ENCODE measurements around the gene APAF1. TPM values are rescaled to one million over a fixed set of nuclear protein-coding genes. Genes with fewer than 3 reads are reported as not detected.

The APAF1 gene
- polyA plus RNA-seq, 3 donors: 29.5 to 36.7 (median 30.0) TPM

DNA sequence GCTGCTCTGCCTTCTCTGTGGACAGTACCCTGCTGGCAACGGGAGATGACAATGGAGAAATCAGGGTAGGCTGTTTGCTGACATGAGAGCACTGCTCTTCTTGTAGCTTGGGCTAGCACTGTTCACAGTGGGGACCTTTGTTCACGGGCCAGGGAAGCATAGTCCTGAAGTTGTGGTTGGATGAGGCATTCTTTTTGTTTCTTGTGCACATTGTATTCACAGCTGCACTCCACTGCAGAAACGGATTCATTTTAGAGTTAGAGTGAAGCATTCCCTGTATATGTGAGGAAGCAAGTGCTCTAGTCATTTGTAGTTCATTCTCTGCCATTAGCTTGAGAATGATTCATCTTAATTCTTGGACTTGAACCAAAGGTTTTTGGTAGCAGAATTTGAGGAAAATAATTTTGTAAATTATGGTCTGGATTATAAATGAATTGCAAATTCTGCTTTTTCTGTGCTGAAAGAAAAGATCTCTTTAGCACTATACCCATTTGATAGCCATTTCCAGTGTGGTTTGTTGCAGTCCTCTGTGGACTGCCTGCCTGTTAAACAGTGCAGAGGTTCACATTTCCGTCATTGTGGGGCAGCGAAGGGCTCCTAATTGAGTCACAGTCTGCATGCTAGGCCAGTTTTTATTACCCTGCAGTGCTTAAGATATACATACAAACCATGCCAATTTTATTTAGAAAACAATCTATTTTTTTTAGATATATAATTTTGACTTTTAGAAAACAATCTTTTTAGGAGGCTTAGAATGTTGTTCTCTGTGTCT is 80.6 kb downstream of the APAF1 start:
- peak overlapping the region in 1 of 2 donors; percentile 27 for H3K27ac ChIP-seq (ENCODE audit: low read depth in 1 of 2, low read length in 2 of 2)
- peak overlapping the region in 4 of 7 donors; percentile 5 to 84 (median 72) for H3K27ac Mint-ChIP-seq
- no peak overlapping the region for H2AFZ ChIP-seq (ENCODE audit: insufficient read depth, low read depth, low read length, poor library complexity, severe bottlenecking)
- no peak for DNase-seq
- H3K36me3 Mint-ChIP-seq: peaks cover 73 to 92% of the 10 kb centered on the region in 2 donors
- H3K27me3 Mint-ChIP-seq (ENCODE audit: low read depth in 3 of 3): no peaks in the 10 kb centered on the region
- H3K4me2 ChIP-seq (replicated peaks; ENCODE audit: extremely low read depth, low read length, poor library complexity, severe bottlenecking): no peak overlapping the region
- no peaks in the 10 kb centered on the region for H3K9me3 ChIP-seq (replicated peaks in 1 of 2; ENCODE audit: control insufficient read depth in 1 of 2, insufficient read depth in 1 of 2, low read length in 2 of 2)
- no peaks in the 10 kb centered on the region for H3K4me1 ChIP-seq (ENCODE audit: control insufficient read depth in 1 of 2, insufficient read depth in 2 of 2, low read length in 2 of 2)
- H3K4me3 Mint-ChIP-seq: no peak overlapping the region
- peaks cover 3% of the 10 kb centered on the region for H3K4me1 Mint-ChIP-seq
- no peaks in the 10 kb centered on the region for H3K27me3 ChIP-seq (ENCODE audit: control insufficient read depth in 2 of 2, insufficient read depth in 2 of 2, low read length in 2 of 2)
- TF ChIP-seq, protein P1, sequence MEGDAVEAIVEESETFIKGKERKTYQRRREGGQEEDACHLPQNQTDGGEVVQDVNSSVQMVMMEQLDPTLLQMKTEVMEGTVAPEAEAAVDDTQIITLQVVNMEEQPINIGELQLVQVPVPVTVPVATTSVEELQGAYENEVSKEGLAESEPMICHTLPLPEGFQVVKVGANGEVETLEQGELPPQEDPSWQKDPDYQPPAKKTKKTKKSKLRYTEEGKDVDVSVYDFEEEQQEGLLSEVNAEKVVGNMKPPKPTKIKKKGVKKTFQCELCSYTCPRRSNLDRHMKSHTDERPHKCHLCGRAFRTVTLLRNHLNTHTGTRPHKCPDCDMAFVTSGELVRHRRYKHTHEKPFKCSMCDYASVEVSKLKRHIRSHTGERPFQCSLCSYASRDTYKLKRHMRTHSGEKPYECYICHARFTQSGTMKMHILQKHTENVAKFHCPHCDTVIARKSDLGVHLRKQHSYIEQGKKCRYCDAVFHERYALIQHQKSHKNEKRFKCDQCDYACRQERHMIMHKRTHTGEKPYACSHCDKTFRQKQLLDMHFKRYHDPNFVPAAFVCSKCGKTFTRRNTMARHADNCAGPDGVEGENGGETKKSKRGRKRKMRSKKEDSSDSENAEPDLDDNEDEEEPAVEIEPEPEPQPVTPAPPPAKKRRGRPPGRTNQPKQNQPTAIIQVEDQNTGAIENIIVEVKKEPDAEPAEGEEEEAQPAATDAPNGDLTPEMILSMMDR (IDR thresholded peaks at IDR 0.05): no peak
- no peaks in the 10 kb centered on the region for H3K9me3 Mint-ChIP-seq
- peaks cover 94% of the 10 kb centered on the region for H4K20me1 ChIP-seq (ENCODE audit: insufficient read depth, low read length)
- peaks cover 3% of the 10 kb centered on the region for H3K79me2 ChIP-seq (ENCODE audit: insufficient read depth, low read length)
- intact Hi-C loops (cut with micrococcal nuclease): loop anchor here in 1 of 2 donors (5.0 kb wide), 1 partner anchor 63 kb away; no protein-coding TSS in a partner anchor
- 100% methylated on average over 1 of the region's 5 CpGs for WGBS (ENCODE audit: insufficient coverage)
- no peak overlapping the region for H3K4me3 ChIP-seq (replicated peaks in 1 of 3; ENCODE audit: low read depth in 2 of 3, low read length in 3 of 3)
- peaks cover 96 to 98% of the 10 kb centered on the region in 2 donors for H3K36me3 ChIP-seq (replicated peaks in 1 of 2; ENCODE audit: control insufficient read depth in 1 of 2, insufficient read depth in 2 of 2, low read length in 2 of 2)
- no peak overlapping the region for H3K9ac ChIP-seq (ENCODE audit: insufficient read depth, low read length, poor library complexity, severe bottlenecking)

DNA sequence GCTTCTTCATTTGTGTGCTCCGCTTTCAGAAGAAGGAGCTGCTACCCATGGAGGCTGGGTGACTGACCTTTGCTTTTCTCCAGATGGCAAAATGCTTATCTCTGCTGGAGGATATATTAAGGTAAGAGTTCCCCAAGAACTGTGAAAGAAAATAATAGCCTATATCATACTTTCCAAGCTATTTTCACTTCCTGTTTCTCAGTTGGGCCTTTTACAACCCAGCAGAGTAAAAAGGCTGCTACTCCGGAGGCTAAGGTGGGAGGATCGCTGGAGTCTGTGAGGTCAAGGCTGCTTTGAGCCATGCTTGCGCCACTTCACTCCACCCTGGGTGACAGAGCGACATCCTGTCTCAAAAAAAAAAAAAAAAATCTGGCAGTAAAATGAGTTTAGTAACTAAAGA is 82.1 kb downstream of the APAF1 start:
- peak overlapping the region in 3 of 7 donors; percentile 25 to 58 (median 49) for H3K27ac Mint-ChIP-seq
- H3K9me3 Mint-ChIP-seq: no peaks in the 10 kb centered on the region
- no CpG with 5 or more reads among the region's 5 CpGs for WGBS (ENCODE audit: insufficient coverage)
- H3K27me3 Mint-ChIP-seq (ENCODE audit: low read depth in 3 of 3): no peaks in the 10 kb centered on the region
- Histone ChIP-seq H3K4me3 (replicated peaks in 1 of 3; ENCODE audit: low read depth in 2 of 3, low read length in 3 of 3) (no peak overlapping the region), H3K9ac (ENCODE audit: insufficient read depth, low read length, poor library complexity, severe bottlenecking) (no peak overlapping the region), H3K36me3 (replicated peaks in 1 of 2; ENCODE audit: control insufficient read depth in 1 of 2, insufficient read depth in 2 of 2, low read length in 2 of 2) (peaks cover 98% of the 10 kb centered on the region in 2 donors), H2AFZ (ENCODE audit: insufficient read depth, low read depth, low read length, poor library complexity, severe bottlenecking) (no peak overlapping the region), H3K9me3 (replicated peaks in 1 of 2; ENCODE audit: control insufficient read depth in 1 of 2, insufficient read depth in 1 of 2, low read length in 2 of 2) (no peaks in the 10 kb centered on the region), H4K20me1 (ENCODE audit: insufficient read depth, low read length) (peaks cover 94% of the 10 kb centered on the region), H3K4me1 (ENCODE audit: control insufficient read depth in 1 of 2, insufficient read depth in 2 of 2, low read length in 2 of 2) (no peaks in the 10 kb centered on the region), H3K27ac (ENCODE audit: low read depth in 1 of 2, low read length in 2 of 2) (peak overlapping the region in 1 of 2 donors; percentile 37), H3K4me2 (replicated peaks; ENCODE audit: extremely low read depth, low read length, poor library complexity, severe bottlenecking) (no peak overlapping the region), H3K79me2 (ENCODE audit: insufficient read depth, low read length) (peaks cover 3% of the 10 kb centered on the region), H3K27me3 (ENCODE audit: control insufficient read depth in 2 of 2, insufficient read depth in 2 of 2, low read length in 2 of 2) (no peaks in the 10 kb centered on the region)
- intact Hi-C loops (cut with micrococcal nuclease): loop anchor here in 1 of 2 donors (5.0 kb wide), 1 partner anchor 65 kb away; no protein-coding TSS in a partner anchor
- no peak for DNase-seq
- peaks cover 2% of the 10 kb centered on the region for H3K4me1 Mint-ChIP-seq
- peaks cover 81 to 93% of the 10 kb centered on the region in 2 donors for H3K36me3 Mint-ChIP-seq
- TF ChIP-seq, protein P1 (IDR thresholded peaks at IDR 0.05): no peak
- no peak overlapping the region for H3K4me3 Mint-ChIP-seq
